ACC112 (cell line): Measurements from ENCODE around the gene CSNK1G3.

Experiments used
- H2AFZ ChIP-seq: fragments of 200-600 bp; sonication (generic); one replicate; pipeline ENCODE4 v1.6.0; 2017; ENCODE audit warnings: antibody characterized with exemption, low read length; ENCODE audit not compliant: unreplicated experiment
- H3K27ac ChIP-seq: fragments of 200-600 bp; sonication (generic); 2 replicates; pipeline ENCODE4 v1.5.1; 2014; ENCODE audit warnings: low read depth, mild to moderate bottlenecking, antibody characterized with exemption, low read length, moderate library complexity
- H3K27me3 ChIP-seq: fragments of 200-600 bp; sonication (generic); 2 replicates; pipeline ENCODE4 v1.6.1; 2014; ENCODE audit warnings: mild to moderate bottlenecking, antibody characterized with exemption, low read length, moderate library complexity, mixed read lengths; ENCODE audit not compliant: insufficient read depth
- H3K36me3 ChIP-seq: fragments of 200-600 bp; sonication (generic); 2 replicates; pipeline ENCODE4 v1.6.1; 2016; ENCODE audit warnings: mild to moderate bottlenecking, antibody characterized with exemption, low read length, moderate library complexity, mixed read lengths; ENCODE audit not compliant: insufficient read depth
- H3K4me1 ChIP-seq: fragments of 200-600 bp; sonication (generic); one replicate; pipeline ENCODE4 v1.6.1; 2016; ENCODE audit warnings: low read length, mixed read lengths; ENCODE audit not compliant: insufficient read depth, unreplicated experiment, control insufficient read depth
- H3K4me3 ChIP-seq: fragments of 200-600 bp; sonication (generic); 2 replicates; pipeline ENCODE4 v1.5.1; 2014; ENCODE audit warnings: mild to moderate bottlenecking, low read depth, low read length
- H3K79me2 ChIP-seq: fragments of 200-600 bp; sonication (generic); one replicate; pipeline ENCODE4 v1.6.0; 2016; ENCODE audit warnings: low read length; ENCODE audit not compliant: control insufficient read depth, unreplicated experiment, insufficient read depth

CSNK1G3 gene

GRCh38 chr5:123537256-123537655 is 25.3 kb downstream of the CSNK1G3 start:
- H3K4me3 ChIP-seq: no peak overlapping the region
- no peak overlapping the region for H3K27ac ChIP-seq
- no peak overlapping the region for H2AFZ ChIP-seq
- no peaks in the 10 kb centered on the region for H3K36me3 ChIP-seq
- H3K79me2 ChIP-seq: peaks cover 48% of the 10 kb centered on the region
- H3K27me3 ChIP-seq: no peaks in the 10 kb centered on the region
- H3K4me1 ChIP-seq: no peaks in the 10 kb centered on the region

GRCh38 chr5:123537845-123538244 is 25.9 kb downstream of the CSNK1G3 start:
- Histone ChIP-seq H3K4me3 (no peak overlapping the region), H3K4me1 (no peaks in the 10 kb centered on the region), H3K27ac (no peak overlapping the region), H2AFZ (no peak overlapping the region), H3K27me3 (no peaks in the 10 kb centered on the region), H3K36me3 (no peaks in the 10 kb centered on the region), H3K79me2 (peaks cover 53% of the 10 kb centered on the region)

GRCh38 chr5:123538670-123539459 is 26.9 kb downstream of the CSNK1G3 start:
- Histone ChIP-seq H3K79me2 (peaks cover 59% of the 10 kb centered on the region), H3K27ac (no peak overlapping the region), H3K36me3 (no peaks in the 10 kb centered on the region), H2AFZ (no peak overlapping the region), H3K4me3 (no peak overlapping the region), H3K4me1 (no peaks in the 10 kb centered on the region), H3K27me3 (no peaks in the 10 kb centered on the region)

DNA sequence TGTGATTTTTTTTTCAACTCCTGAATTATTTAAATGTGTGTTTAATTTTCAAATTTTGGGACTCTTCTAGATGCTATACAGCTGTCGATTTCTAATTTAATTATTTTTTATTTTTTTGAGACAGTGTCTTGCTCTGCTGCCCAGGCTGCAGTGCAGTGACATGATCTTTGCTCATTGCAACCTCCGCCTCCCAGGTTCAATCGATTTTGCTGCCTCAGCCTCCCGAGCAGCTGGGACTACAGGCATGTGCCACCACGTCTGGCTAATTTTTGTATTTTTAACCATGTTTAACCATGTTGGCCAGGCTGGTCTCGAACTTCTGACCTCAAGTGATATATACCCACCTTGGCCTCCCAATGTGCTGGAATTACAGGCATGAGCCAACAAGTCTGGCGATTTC is 28.6 kb downstream of the CSNK1G3 start:
- Histone ChIP-seq H3K27ac (no peak overlapping the region), H3K79me2 (peaks cover 59% of the 10 kb centered on the region), H3K4me3 (no peak overlapping the region), H3K4me1 (no peaks in the 10 kb centered on the region), H3K36me3 (no peaks in the 10 kb centered on the region), H3K27me3 (no peaks in the 10 kb centered on the region), H2AFZ (no peak overlapping the region)

GRCh38 chr5:123543438-123543837 is 31.5 kb downstream of the CSNK1G3 start:
- Histone ChIP-seq H3K79me2 (peaks cover 53% of the 10 kb centered on the region), H3K4me1 (peaks cover 4% of the 10 kb centered on the region), H3K4me3 (no peak overlapping the region), H3K36me3 (no peaks in the 10 kb centered on the region), H3K27me3 (no peaks in the 10 kb centered on the region), H2AFZ (no peak overlapping the region), H3K27ac (no peak overlapping the region)

GRCh38 chr5:123545506-123545905 is 33.5 kb downstream of the CSNK1G3 start:
- no peaks in the 10 kb centered on the region for H3K27me3 ChIP-seq
- no peak overlapping the region for H2AFZ ChIP-seq
- peaks cover 4% of the 10 kb centered on the region for H3K4me1 ChIP-seq
- H3K4me3 ChIP-seq: no peak overlapping the region
- H3K36me3 ChIP-seq: no peaks in the 10 kb centered on the region
- H3K27ac ChIP-seq: no peak overlapping the region
- H3K79me2 ChIP-seq: peaks cover 37% of the 10 kb centered on the region

GRCh38 chr5:123546657-123547056 is 34.7 kb downstream of the CSNK1G3 start:
- Histone ChIP-seq H3K27ac (no peak overlapping the region), H2AFZ (no peak overlapping the region)

DNA sequence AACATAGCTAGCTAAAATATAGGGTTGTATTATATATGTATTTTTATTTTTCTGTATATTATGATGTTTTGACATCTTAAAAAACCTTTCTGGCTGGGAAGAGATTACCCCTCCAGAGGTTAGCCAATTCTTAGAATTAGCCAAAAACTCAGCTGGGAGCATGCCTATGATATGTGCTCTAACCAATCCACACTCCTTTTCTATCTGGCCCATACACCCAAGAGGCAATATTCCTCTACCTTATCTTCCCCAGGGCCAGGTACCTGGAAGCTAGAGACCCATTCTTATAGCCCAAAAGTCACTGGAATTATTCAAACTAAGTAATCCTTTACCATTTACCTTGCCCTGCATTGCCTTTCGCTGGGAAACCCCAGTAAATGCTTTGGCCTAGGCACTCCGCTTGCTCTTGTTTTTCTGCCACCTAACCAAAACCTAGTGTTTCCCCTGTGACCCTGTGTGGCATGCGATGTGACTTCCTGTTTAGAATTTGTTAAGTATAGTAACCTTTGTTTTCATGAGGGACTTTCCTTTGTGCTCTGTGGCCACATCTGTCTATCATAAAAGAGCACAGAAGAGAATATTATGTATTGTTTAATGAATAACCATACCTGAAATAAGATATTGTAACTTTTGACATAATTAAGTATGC is 37.4 kb downstream of the CSNK1G3 start:
- peaks cover 9% of the 10 kb centered on the region for H3K79me2 ChIP-seq
- H2AFZ ChIP-seq: no peak overlapping the region
- peaks cover 4% of the 10 kb centered on the region for H3K4me1 ChIP-seq
- no peaks in the 10 kb centered on the region for H3K27me3 ChIP-seq
- no peaks in the 10 kb centered on the region for H3K36me3 ChIP-seq
- H3K4me3 ChIP-seq: no peak overlapping the region
- H3K27ac ChIP-seq: no peak overlapping the region

More at GRCh38 chr5:123546657-123547056, 34.7 kb downstream of the CSNK1G3 start:
- no peaks in the 10 kb centered on the region for H3K27me3 ChIP-seq
- no peak overlapping the region for H3K4me3 ChIP-seq
- peaks cover 32% of the 10 kb centered on the region for H3K79me2 ChIP-seq
- no peaks in the 10 kb centered on the region for H3K36me3 ChIP-seq
- peaks cover 4% of the 10 kb centered on the region for H3K4me1 ChIP-seq

GRCh38 chr5:123554601-123555000 is 42.6 kb downstream of the CSNK1G3 start:
- peaks cover 7% of the 10 kb centered on the region for H3K4me1 ChIP-seq
- no peak overlapping the region for H2AFZ ChIP-seq
- H3K79me2 ChIP-seq: peaks cover 3% of the 10 kb centered on the region
- no peaks in the 10 kb centered on the region for H3K27me3 ChIP-seq
- no peak overlapping the region for H3K27ac ChIP-seq
- H3K4me3 ChIP-seq: no peak overlapping the region
- H3K36me3 ChIP-seq: peaks cover 14% of the 10 kb centered on the region; the same call in 1 of the 2 replicates

- H3K4me1 ChIP-seq: peaks cover 7% of the 10 kb centered on the region
- H3K27me3 ChIP-seq: no peaks in the 10 kb centered on the region
- no peak overlapping the region for H2AFZ ChIP-seq
- H3K36me3 ChIP-seq: peaks cover 19% of the 10 kb centered on the region; the same call in 1 of the 2 replicates
- H3K27ac ChIP-seq: no peak overlapping the region
- no peak overlapping the region for H3K4me3 ChIP-seq
- H3K79me2 ChIP-seq: peaks cover 3% of the 10 kb centered on the region
Measured at GRCh38 chr5:123557907-123558306, 45.9 kb downstream of the CSNK1G3 start.
